Stomach smooth muscle (tissue), 2 donors: Measurements from ENCODE around the gene LDLRAD4.

Experiments
- H3K27ac ChIP-seq: one replicate; pipeline ENCODE4 v1.7.0; 2013; ENCODE audit warnings: mild to moderate bottlenecking, low read length, inconsistent platforms
- H3K27me3 ChIP-seq, 2 donors: one replicate each; pipeline ENCODE4 v1.7.0; 2013; ENCODE audit warnings: low read length in 2 of 2; ENCODE audit not compliant: insufficient read depth in 2 of 2, control insufficient read depth in 1 of 2
- H3K36me3 ChIP-seq, 2 donors: one replicate each; pipeline ENCODE4 v1.7.0; 2013; ENCODE audit warnings: low read length in 2 of 2; ENCODE audit not compliant: control insufficient read depth in 2 of 2, insufficient read depth in 2 of 2
- H3K4me1 ChIP-seq: one replicate; pipeline ENCODE4 v1.7.0; 2013; ENCODE audit warnings: low read length; ENCODE audit not compliant: control insufficient read depth, insufficient read depth
- H3K4me3 ChIP-seq, 2 donors: one replicate each; pipeline ENCODE4 v1.7.0; 2013; ENCODE audit warnings: low read length in 2 of 2
- H3K9ac ChIP-seq, 2 donors: one replicate each; pipeline ENCODE4 v1.7.0; 2013; ENCODE audit warnings: low read length in 2 of 2, mild to moderate bottlenecking in 1 of 2
- H3K9me3 ChIP-seq, 2 donors: one replicate each; pipeline ENCODE4 v1.7.0; 2013; ENCODE audit warnings: low read length in 2 of 2; ENCODE audit not compliant: control insufficient read depth in 2 of 2
- donor health status: healthy.
- donor health status: Pancreatic carcinoma.

The LDLRAD4 gene

GRCh38 chr18:13296867-13297574 is 78.5 kb downstream of the LDLRAD4 start:
- H3K4me1 ChIP-seq: peaks cover 20% of the 10 kb centered on the region

GRCh38 chr18:13298262-13298661 is 79.7 kb downstream of the LDLRAD4 start:
- Histone ChIP-seq H3K4me1 (peaks cover 30% of the 10 kb centered on the region), H3K4me3 (no peak overlapping the region), H3K36me3 (no peaks in the 10 kb centered on the region), H3K9me3 (no peaks in the 10 kb centered on the region), H3K27ac (no peak overlapping the region), H3K9ac (no peak overlapping the region), H3K27me3 (no peaks in the 10 kb centered on the region)

More at GRCh38 chr18:13296867-13297574, 78.5 kb downstream of the LDLRAD4 start:
- H3K9ac ChIP-seq: no peak overlapping the region
- H3K4me3 ChIP-seq: no peak overlapping the region
- no peaks in the 10 kb centered on the region for H3K36me3 ChIP-seq
- H3K27me3 ChIP-seq: no peaks in the 10 kb centered on the region
- H3K9me3 ChIP-seq: no peaks in the 10 kb centered on the region
- H3K27ac ChIP-seq: no peak overlapping the region

GRCh38 chr18:13300029-13300428 is 81.5 kb downstream of the LDLRAD4 start:
- Histone ChIP-seq H3K27ac (no peak overlapping the region), H3K4me1 (peaks cover 23% of the 10 kb centered on the region)

GRCh38 chr18:13300796-13301195 is 82.2 kb downstream of the LDLRAD4 start:
- no peaks in the 10 kb centered on the region for H3K36me3 ChIP-seq
- no peak overlapping the region for H3K4me3 ChIP-seq
- peaks cover 23% of the 10 kb centered on the region for H3K4me1 ChIP-seq
- no peak overlapping the region for H3K9ac ChIP-seq
- H3K27ac ChIP-seq: no peak overlapping the region
- no peaks in the 10 kb centered on the region for H3K27me3 ChIP-seq
- no peaks in the 10 kb centered on the region for H3K9me3 ChIP-seq

More at GRCh38 chr18:13300029-13300428, 81.5 kb downstream of the LDLRAD4 start:
- Histone ChIP-seq H3K9ac (no peak overlapping the region), H3K36me3 (no peaks in the 10 kb centered on the region), H3K9me3 (no peaks in the 10 kb centered on the region), H3K27me3 (no peaks in the 10 kb centered on the region), H3K4me3 (no peak overlapping the region)

DNA sequence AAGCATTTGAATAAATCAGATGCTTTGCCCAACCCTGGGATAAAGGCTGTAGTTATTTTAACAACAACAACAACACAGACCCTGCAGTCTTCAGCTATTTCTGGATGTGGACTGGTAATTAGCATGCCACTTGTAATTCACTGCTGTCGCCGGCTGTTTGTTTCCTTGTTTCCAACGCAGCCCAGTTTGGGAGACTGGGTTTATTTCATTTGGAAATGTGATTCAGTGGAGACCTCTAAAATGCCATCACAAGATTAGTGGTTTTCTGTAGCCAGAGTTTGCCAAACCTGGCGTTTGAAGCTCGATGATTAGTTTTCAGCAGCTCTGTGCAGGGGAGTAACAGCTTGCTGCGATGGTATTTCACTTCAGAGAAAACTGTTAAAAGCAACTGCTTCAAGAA is 83.5 kb downstream of the LDLRAD4 start:
- no peak overlapping the region for H3K9ac ChIP-seq
- no peak overlapping the region for H3K27ac ChIP-seq
- no peaks in the 10 kb centered on the region for H3K9me3 ChIP-seq
- no peaks in the 10 kb centered on the region for H3K27me3 ChIP-seq
- H3K4me3 ChIP-seq: no peak overlapping the region
- H3K36me3 ChIP-seq: no peaks in the 10 kb centered on the region
- H3K4me1 ChIP-seq: peaks cover 23% of the 10 kb centered on the region

DNA sequence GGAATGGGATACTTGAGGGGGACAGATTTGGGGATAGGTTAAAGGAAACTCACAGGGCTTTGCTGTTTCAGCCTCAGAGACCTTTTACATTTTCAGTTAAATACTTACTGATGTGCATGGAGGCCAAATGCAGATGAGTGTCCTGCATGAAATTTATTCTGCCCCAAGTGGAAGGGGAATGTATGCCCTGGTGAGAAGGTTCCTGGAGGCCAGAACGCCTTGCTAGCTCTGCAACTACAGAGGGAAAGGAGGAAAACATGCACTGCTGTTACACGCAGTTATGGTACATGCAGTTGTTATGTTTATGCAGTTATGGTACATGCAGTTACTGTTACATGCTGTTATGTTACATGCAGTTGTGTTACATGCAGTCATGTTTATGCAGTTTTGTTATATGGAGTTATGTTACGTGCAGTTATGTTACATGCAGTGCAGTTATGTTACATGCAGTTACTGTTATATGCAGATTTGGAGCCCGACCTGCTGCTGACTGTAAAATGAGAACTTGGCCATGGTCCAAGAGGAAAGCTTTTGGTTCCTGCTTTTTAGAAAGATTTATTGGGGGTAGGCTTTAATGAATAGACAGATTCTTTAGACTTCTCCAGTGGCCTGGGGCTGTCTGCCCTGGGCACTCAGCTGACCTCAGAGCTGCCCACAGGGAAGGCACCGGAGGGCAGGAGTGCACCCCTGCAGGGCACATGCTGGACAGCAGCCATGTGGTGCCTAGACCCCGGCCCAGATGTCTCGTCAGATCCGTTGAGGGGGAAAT is 84.1 kb downstream of the LDLRAD4 start:
- H3K4me1 ChIP-seq: peaks cover 23% of the 10 kb centered on the region
- no peaks in the 10 kb centered on the region for H3K9me3 ChIP-seq
- no peak overlapping the region for H3K27ac ChIP-seq
- no peaks in the 10 kb centered on the region for H3K36me3 ChIP-seq
- H3K9ac ChIP-seq: no peak overlapping the region
- H3K27me3 ChIP-seq: no peaks in the 10 kb centered on the region
- no peak overlapping the region for H3K4me3 ChIP-seq

DNA sequence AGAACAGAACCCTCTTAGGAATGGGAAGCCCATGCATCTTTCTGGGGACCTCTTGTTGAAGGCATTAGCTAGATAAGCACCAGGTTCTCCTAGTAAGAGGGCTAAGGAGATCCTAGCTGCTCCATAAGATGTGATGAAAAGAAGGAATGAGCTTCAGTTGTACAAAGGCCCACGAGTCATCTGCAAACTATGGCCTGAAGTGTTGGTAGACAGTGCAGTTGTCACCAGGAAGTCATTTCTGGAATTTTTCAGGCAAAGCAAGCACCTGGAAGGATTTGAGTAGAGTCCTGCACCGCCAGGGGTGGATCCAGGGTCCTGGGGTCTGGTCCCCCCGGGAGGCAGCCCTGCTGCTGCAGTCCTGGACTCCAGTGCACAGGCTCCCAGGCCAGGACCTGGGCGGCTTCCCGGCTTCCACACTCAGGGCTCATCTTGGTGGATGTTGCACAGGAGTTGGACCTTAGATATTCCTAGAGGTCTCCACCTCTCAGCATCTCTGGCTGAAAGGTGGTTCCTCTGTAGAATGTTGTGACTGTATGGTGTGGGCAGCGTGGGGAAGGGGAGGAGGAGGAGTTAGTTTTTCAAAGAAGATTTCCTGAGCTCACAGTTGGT is 85.3 kb downstream of the LDLRAD4 start:
- no peaks in the 10 kb centered on the region for H3K9me3 ChIP-seq
- H3K36me3 ChIP-seq: no peaks in the 10 kb centered on the region
- no peaks in the 10 kb centered on the region for H3K27me3 ChIP-seq
- H3K4me1 ChIP-seq: peaks cover 23% of the 10 kb centered on the region
- no peak overlapping the region for H3K4me3 ChIP-seq
- H3K27ac ChIP-seq: no peak overlapping the region
- no peak overlapping the region for H3K9ac ChIP-seq

GRCh38 chr18:13305301-13305700 is 86.7 kb downstream of the LDLRAD4 start:
- Histone ChIP-seq H3K9me3 (no peaks in the 10 kb centered on the region), H3K4me3 (no peak overlapping the region), H3K36me3 (no peaks in the 10 kb centered on the region), H3K9ac (no peak overlapping the region), H3K27ac (no peak overlapping the region), H3K27me3 (no peaks in the 10 kb centered on the region), H3K4me1 (peaks cover 19% of the 10 kb centered on the region)

- Histone ChIP-seq H3K4me1 (peaks cover 14% of the 10 kb centered on the region), H3K9me3 (no peaks in the 10 kb centered on the region), H3K27me3 (no peaks in the 10 kb centered on the region), H3K36me3 (no peaks in the 10 kb centered on the region), H3K4me3 (no peak overlapping the region), H3K27ac (no peak overlapping the region), H3K9ac (no peak overlapping the region)
These were observed 88.0 kb downstream of the LDLRAD4 start for GRCh38 chr18:13306583-13306982.

DNA sequence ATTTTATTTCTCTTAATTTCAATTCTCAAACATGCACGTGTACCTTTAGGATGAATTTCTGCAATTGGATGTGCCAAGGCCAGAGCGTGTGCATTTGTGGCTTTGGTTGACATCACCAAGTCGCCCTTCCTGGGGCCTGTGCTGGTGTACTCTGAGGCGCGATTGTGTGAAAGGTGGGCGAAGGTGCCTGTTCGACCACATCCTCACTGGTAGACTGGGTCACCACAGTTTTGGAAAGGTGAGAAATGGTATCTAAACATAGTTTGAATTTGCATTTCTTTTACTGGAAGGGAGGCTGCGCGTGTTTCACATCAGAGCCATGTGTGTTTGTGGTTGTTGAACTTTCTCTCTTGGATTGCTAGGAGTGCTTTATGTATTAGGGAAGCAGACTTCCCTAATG is 89.8 kb downstream of the LDLRAD4 start:
- Histone ChIP-seq H3K9me3 (no peaks in the 10 kb centered on the region), H3K27ac (no peak overlapping the region), H3K9ac (no peak overlapping the region), H3K4me1 (no peaks in the 10 kb centered on the region), H3K4me3 (no peak overlapping the region), H3K36me3 (peaks cover 0 to 5% of the 10 kb centered on the region in 2 donors), H3K27me3 (no peaks in the 10 kb centered on the region)
